Left cardiac atrium (tissue), 4 donors: ENCODE measurements around the gene ACOT12. TPM values are rescaled to one million over a fixed set of nuclear protein-coding genes. Genes with fewer than 3 reads are reported as not detected.
A peak's percentile ranks its signal among the peaks of the same experiment; 100 is the strongest.
"Not testable (repeated sequence)": the region's sequence is repeated elsewhere in the genome, so short reads cannot be mapped to it uniquely, and the experiment has no call there.

Experiments used
- ATAC-seq, 2 donors: fragments of 200-7000 bp; cut with Tn5 transposase; one replicate each; pipeline ENCODE4 v1.9.1; 2020; ENCODE audit warnings: mild to moderate bottlenecking in 2 of 2, moderate library complexity in 2 of 2
- DNase-seq: peaks from one replicate; pipeline ENCODE4 v3.0.0-alpha.2; 2020
- intact Hi-C, 2 donors: fragments of 100-400 bp; cut with DNase I; formaldehyde crosslinking; loops; one replicate each; pipeline versions ENCODE4 v1.14.1 to v1.15.1; 2022 to 2023
- total RNA-seq, 2 donors: library from RNA; stranded (reverse); fragmentation: NEBNext Ultra II Directional; extraction: Animal tissue kit (Norgen Biotek cat#: 25700); gene quantifications; one replicate each; pipeline ENCODE4 v1.2.1, GENCODE V29; 2021
- donor health status: DM: no; HTN: yes; CAD: no.
- donor health status: DM: no; HTN: yes; CAD: no; lungs with severe emphysema.
- donor health status: DM: yes; HTN: yes; CAD: no.
- donor health status: Dilated cardiomyopathy.

The ACOT12 gene
- total RNA-seq, 2 donors from 2014 or later, result not detected

DNA sequence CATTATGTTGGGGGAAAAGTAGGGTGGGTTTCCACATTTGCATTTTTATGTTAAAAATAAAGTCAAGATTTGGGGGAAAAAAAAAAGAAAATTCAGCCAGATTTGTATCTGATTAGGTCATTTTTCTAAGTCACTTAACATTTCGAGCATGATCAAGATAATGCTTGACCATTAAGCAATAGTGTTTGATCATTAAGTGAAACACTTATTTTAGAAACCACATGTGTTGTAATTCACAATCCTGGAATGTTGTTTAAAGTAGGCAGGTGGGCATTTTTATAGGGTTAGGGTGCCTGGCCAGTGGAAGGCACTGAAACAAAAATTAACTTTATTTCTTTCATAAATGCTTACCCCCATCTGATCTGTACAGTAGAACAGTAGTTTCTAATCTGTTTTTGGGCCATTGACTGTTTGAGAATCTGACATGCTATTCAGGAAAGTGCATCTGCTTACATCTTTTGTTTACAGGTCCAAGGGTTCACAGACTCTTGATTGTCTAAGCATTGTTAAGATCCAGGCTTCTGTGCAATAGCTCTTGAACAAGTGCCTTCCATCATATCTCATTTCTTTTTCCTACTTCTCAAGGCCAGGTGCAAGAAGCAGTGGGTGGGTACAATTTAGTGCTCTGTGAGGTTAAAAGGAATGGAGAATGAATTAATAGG, 83.4 kb downstream of the ACOT12 start:
- no peak for ATAC-seq
- DNase-seq, result no peak
- intact Hi-C loops, result no loop called here

DNA sequence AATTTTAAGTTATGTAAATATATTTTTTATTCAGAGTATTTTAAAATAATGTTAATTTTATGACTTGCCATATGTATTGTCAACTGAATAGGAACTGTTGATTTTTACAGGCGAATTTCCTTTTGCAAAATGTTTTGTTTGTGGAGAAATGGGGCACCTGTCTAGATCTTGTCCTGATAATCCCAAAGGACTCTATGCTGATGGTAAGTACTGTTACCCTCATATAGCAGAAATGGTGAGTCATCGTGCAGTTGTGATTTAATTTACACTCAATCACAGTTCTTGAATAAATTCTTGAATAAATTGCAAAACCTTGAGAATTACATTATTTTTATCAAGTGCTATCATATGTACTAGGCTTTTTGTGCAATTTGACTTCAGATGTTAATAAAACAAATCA, 85.1 kb downstream of the ACOT12 start:
- ATAC-seq, result no peak
- no peak for DNase-seq
- intact Hi-C loops, result no loop called here

DNA sequence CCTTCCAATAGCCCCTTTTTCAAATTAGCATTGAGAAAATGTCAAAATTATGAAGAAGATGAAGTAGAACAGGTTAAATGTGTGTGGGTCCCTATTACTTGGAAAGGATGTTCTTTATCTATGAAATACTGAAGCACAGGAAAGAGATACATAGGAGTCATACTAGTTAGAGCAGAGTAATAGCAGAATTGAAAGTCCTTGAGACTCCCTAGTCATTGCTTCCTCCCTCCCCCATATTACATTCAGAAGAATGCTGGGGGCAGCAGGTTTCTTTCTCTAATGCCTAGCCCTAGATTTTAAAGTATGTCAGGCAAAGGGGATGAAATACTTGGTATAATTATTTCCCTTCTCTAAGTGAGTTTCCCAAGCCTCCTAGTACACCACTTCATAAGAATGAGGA, 88.1 kb downstream of the ACOT12 start:
- intact Hi-C loops, result no loop called here
- DNase-seq, result no peak
- no peak for ATAC-seq

DNA sequence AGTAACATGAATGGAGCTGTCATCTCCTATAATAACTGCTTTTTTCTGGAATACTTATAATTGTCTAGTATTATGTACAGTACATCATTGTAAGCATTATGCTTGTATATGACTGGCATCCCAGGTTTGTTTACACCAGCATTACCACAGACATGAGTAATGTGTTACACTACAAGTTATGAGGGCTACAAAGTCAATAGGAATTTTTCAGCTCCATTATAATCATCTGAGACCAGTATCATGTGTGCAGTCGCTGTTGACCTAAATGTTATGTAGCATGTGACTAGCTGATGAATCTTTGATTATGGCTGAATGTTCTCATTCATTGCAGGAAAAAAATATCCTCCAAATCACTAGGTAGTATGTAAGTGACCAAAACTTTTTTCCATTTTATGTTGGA, 90.4 kb downstream of the ACOT12 start:
- DNase-seq (no peak), ATAC-seq (no peak)
- intact Hi-C loops, result no loop called here

DNA sequence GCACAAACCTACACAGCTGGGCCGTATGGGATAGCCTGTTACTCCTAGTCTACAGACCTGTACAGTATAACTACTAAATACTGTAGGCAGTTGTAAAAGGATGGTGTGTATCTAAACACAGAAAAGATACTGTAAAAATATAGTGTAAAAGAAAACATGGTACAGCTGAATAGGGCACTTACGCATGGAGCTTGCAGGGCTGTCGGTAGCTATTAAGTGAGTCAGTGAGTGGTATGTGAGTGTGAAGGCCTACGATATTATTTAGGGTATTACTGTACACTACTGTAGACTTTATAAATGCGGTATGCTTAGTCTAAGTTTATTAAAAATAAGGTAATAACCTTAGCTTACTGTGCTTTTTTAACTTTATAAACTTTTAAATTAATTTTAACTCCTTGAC, 91.3 kb downstream of the ACOT12 start:
- intact Hi-C loops, result no loop called here
- DNase-seq (no peak), ATAC-seq (no peak)

DNA sequence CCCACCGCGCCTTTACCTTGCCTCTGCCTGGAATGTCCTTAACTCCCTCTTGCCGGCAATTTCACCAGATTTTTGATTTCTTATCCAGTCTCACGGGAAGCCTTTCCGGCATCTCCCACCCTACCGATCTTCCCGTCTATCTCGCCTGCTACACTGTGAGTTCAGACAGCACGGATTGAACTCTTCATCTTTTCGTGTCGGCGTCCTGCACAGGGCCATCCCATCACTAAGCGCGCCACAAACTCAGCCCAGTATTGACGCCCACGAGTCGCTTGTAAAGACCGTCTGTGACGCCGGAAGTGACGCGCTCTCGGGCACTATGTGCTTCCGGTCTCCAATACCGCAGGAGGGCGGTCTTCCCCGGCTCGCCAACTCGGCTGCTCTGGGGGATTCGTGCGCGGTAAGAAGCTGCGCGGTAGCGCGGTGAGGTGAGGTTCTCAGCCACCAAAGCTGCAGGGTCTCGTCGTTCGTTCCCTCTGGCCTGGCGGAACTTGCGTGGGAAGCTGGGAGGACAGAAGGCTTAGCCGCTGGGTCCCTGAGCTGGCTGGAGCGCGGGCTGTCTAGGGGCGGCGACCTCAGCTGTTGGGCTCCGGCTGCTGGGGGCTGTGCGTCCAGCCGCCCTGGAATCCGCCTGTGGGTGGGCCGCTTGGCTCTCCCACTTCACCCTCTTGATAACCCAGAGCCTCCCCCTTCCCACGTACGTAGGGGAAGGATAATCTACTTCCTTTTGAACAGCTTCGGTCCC, 92.5 kb downstream of the ACOT12 start, which contains the start of gene ZCCHC9:
TSS of gene ZCCHC9 (plus strand) at position 317 of the 745 bp plus-strand sequence. CDS start 3,171 bp downstream, outside the sequence.
- intact Hi-C loops, result no loop called here
- ATAC-seq, result peak; percentile 98 to 99
- peak; percentile 96 for DNase-seq

DNA sequence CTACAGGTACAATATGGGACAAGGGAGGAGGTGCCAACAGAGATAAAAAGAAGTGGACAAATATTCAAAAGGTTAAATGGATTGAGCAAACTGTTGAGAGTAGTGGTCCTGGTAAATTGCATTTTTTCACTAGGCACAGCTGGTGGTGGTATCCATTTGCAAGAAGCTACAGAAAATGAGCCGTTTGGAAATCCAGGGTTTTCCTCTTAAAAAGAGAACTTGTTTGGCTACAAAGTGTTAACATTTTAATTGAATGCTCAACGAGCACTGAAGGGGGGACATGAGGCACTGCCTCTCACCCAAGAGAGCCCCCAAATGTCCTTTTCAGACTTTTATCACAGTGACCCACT, 93.0 kb downstream of the ACOT12 start:
- intact Hi-C loops, result no loop called here
- no peak for ATAC-seq
- DNase-seq, result no peak

DNA sequence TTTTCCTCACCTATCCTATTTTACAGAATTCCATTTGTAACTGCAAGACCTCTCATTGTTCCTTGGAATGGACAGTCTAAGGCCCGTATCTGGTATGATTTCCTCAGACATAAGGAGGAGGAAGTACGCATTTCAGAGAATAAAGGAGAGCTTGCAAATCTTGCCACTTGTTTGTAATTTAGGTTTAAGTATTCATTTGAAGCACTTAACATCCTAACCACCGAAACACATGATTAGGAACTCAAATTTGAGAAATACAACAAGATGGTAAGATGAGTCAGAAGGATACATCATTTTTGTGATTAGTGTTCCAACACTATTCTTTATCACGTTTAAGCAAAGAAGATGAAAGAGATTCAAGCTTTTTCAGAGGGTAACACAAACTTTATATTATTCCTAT, 96.4 kb downstream of the ACOT12 start:
- no peak for ATAC-seq
- intact Hi-C loops, result loop anchor here in 1 of 2 donors (5.0 to 10.0 kb wide), 2 partner anchors 100 to 613 kb away; no protein-coding TSS in a partner anchor
- no peak for DNase-seq

DNA sequence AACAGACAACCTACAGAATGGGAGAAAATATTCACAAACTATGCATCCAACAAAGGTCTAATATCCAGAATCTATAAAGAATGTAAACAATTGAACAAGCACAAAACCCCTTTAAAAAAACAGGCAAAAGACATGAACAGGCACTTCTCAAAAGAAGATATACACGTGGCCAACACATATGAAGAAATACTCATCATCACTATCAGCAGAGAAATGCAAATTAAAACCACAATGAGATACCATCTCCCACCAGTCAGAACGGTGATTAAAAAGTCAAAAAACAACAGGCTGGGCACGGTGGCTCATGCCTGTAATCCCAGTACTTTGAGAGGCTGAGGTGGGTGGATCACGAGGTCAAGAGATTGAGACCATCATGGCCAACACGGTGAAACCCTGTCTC, 99.9 kb downstream of the ACOT12 start:
- not testable (repeated sequence) for DNase-seq, ATAC-seq
- intact Hi-C loops, result loop anchor here in 1 of 2 donors (10.0 kb wide), 1 partner anchor 609 kb away; no protein-coding TSS in a partner anchor

DNA sequence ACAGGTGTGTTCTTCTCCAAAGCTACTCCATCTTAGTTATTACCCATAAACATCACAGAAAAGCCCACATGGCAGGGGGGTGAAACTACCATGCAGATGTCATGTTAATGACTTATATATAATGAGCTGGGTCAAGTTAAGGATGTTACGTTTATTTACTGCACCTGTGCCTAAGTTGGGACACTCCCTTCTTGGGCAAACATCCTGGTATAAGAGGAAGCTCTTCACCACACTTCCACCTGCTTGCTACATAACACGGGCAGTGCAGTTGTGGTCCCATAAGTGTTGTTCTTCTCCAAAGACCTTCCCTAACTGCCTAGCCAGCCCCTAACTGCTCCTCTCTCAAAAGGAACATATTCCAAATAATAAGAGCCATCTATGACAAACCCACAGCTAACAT, 101.8 kb downstream of the ACOT12 start:
- no peak for DNase-seq
- ATAC-seq, result no peak
- intact Hi-C loops, result loop anchor here in 1 of 2 donors (10.0 kb wide), 1 partner anchor 607 kb away; no protein-coding TSS in a partner anchor

DNA sequence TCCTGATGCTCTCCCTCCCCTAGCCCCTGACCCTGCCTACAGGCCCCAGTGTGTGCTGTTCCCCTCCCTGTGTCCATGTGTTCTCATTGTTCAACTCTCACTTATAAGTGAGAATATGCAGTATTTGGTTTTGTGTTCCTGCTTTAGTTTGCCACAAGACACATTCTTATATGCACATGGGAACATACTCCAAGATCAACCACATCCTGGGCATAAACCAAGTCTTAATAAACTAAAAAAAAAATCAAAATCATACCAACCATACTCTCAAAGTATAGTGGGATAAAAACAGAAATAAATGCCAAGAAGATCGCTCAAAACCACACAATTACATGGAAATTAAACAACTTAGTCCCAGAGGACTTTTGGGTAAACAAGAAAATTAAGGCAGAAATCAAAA, 103.8 kb downstream of the ACOT12 start:
- intact Hi-C loops, result loop anchor here in 1 of 2 donors (10.0 kb wide), 1 partner anchor 605 kb away; no protein-coding TSS in a partner anchor
- DNase-seq (no peak), ATAC-seq (no peak)

DNA sequence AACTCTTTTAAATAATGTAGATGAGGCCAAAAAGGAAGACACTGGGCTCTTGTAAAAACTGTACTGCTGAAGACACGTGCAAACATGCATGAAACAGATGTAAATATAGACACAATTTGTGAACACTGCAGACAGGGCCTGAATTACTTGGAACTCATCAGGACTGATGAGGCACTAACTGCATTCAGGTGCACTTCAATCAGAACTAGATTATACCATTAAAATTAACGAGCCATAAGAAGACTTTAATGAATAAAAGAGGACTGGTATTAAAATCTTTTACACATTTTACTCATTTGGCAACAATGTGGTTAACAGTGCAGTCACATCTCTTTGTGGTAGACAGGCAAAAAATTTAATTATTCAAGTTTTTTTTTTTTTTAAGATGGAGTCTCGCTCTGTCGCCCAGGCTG, 105.9 kb downstream of the ACOT12 start:
- DNase-seq, result no peak
- ATAC-seq, result no peak
- intact Hi-C loops, result no loop called here

DNA sequence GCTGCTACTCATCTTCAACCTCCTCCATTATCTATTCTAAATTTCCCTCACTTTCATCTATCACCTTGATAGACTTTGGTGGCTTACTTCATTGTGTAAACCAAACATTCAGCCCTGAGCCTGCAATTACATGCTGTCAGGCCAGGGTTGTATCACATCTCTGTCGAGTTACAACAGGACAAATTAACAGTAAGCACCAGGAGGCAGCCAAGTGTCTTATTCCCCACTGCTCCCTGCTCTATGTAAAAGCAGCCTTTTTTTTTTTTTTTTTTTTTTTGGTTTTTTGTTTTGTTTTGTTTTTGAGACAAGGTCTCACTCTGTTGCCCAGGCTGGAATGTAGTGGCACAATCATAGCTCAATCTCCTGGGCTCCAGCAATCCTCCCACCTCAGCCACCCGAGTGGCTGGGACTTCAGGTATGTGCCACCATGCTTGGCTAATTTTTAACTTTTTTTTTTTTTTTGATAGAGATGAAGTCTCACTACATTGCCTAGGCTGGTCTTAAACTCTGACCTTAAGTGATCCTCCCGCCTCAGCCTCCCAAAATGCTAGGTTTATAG, 107.8 kb downstream of the ACOT12 start:
- intact Hi-C loops, result no loop called here
- ATAC-seq (no peak), DNase-seq (no peak)

DNA sequence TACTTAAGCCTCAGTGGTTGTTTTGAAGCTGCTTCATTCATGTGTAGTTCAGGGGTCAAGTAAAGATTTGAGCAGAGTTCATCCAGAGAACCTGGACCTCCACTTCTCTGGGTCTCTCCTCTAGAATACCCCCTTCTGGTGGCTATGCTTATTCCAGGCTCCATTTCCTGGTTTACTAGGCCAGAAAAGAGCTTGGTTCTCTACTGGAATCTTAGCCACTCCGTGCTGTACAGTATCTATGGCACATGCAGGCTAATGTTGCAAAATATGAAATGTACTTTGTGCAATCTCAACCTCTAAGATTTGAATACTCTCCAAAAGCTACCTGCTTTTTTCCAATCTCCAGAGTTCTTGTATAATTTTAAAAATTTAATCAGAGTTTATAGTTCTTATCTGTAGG, 110.0 kb downstream of the ACOT12 start:
- ATAC-seq (no peak), DNase-seq (no peak)
- intact Hi-C loops, result no loop called here

Other genes with a start within 250 kb of the ACOT12 start
- 100 to 1,000 TPM; 742 to 839 TPM for gene CKMT2, start 160.8 kb downstream of the ACOT12 start, total RNA-seq
- gene ZCCHC9, start 92.5 kb downstream of the ACOT12 start, total RNA-seq, result 10 to 100 TPM; 13.3 to 16.0 TPM